ENCODE measurements around the gene KRT84.
"Not testable (repeated sequence)": the region's sequence is repeated elsewhere in the genome, so short reads cannot be mapped to it uniquely, and the experiment has no call there.

Gene KRT84

GRCh38 chr12:52410589-52411248 lies 25.3 kb upstream of the KRT84 start:
- not testable (repeated sequence) for DNase-seq

- DNase-seq, result no peak
These were observed 22.5 kb upstream of the KRT84 start for GRCh38 chr12:52407918-52408317.

GRCh38 chr12:52405922-52406385 lies 20.5 kb upstream of the KRT84 start, which contains the start of gene KRT82:
TSS of gene KRT82 (minus strand) at chr12:52406335. CDS start at chr12:52406277, 58 bp downstream.
- DNase-seq, result no peak

GRCh38 chr12:52404951-52405350 lies 19.5 kb upstream of the KRT84 start:
- no peak for DNase-seq

GRCh38 chr12:52403561-52403960 lies 18.1 kb upstream of the KRT84 start:
- no peak for DNase-seq

- DNase-seq, result no peak
These were observed 17.6 kb upstream of the KRT84 start for GRCh38 chr12:52402873-52403540.

GRCh38 chr12:52402377-52402776 lies 16.9 kb upstream of the KRT84 start:
- DNase-seq, result no peak

- DNase-seq, result no peak
These were observed 16.5 kb upstream of the KRT84 start for GRCh38 chr12:52401926-52402325.

- no peak for DNase-seq
These were observed 16.1 kb upstream of the KRT84 start for GRCh38 chr12:52401526-52401925.

- DNase-seq, result no peak
These were observed 15.5 kb upstream of the KRT84 start for GRCh38 chr12:52400906-52401305.

GRCh38 chr12:52399756-52400155 lies 14.3 kb upstream of the KRT84 start:
- no peak for DNase-seq

GRCh38 chr12:52398176-52398575 lies 12.7 kb upstream of the KRT84 start:
- no peak for DNase-seq

GRCh38 chr12:52396656-52397055 lies 11.2 kb upstream of the KRT84 start:
- DNase-seq, result no peak

- DNase-seq, result no peak
These were observed 10.4 kb upstream of the KRT84 start for GRCh38 chr12:52395761-52396434.

GRCh38 chr12:52394836-52395405 lies 9.5 kb upstream of the KRT84 start:
- no peak for DNase-seq

GRCh38 chr12:52392465-52393007 lies 7.1 kb upstream of the KRT84 start:
- no peak for DNase-seq

- no peak for DNase-seq
These were observed 6.2 kb upstream of the KRT84 start for GRCh38 chr12:52391618-52392002.

GRCh38 chr12:52390739-52391617 lies 5.5 kb upstream of the KRT84 start:
- DNase-seq, result peak; percentile 51

- no peak for DNase-seq
These were observed 4.1 kb upstream of the KRT84 start for GRCh38 chr12:52389313-52390207.

GRCh38 chr12:52387859-52388258 lies 2.4 kb upstream of the KRT84 start:
- no peak for DNase-seq

- no peak for DNase-seq
These were observed 2.1 kb downstream of the KRT84 start for GRCh38 chr12:52383331-52383730.
